ENCODE data around the gene TICAM1.
"Not testable (repeated sequence)": the region's sequence is repeated elsewhere in the genome, so short reads cannot be mapped to it uniquely, and the experiment has no call there.

Gene TICAM1

GRCh38 chr19:4803736-4804695 lies 27.5 kb downstream of the TICAM1 start:
- peak; percentile 81 to 83 for DNase-seq

- DNase-seq: no peak
Measured at GRCh38 chr19:4802711-4803110, 28.8 kb downstream of the TICAM1 start.

GRCh38 chr19:4801085-4801619 lies 30.4 kb downstream of the TICAM1 start:
- no peak for DNase-seq

- DNase-seq: no peak
Measured at GRCh38 chr19:4800591-4801081, 30.9 kb downstream of the TICAM1 start.

- DNase-seq: no peak
Measured at GRCh38 chr19:4795400-4795799, 36.1 kb downstream of the TICAM1 start.

- DNase-seq: no peak
Measured at GRCh38 chr19:4794971-4795370, 36.5 kb downstream of the TICAM1 start.

GRCh38 chr19:4793278-4793677 lies 38.2 kb downstream of the TICAM1 start:
- not testable (repeated sequence) for DNase-seq

GRCh38 chr19:4792866-4793195 lies 38.7 kb downstream of the TICAM1 start:
- DNase-seq: not testable (repeated sequence)

GRCh38 chr19:4792019-4792865 lies 39.3 kb downstream of the TICAM1 start:
- peak; percentile 40 to 51 for DNase-seq

GRCh38 chr19:4791183-4792018 lies 40.1 kb downstream of the TICAM1 start, which contains the start of gene FEM1A:
Gene FEM1A (plus strand): TSS chr19:4791734. CDS start chr19:4791855, 121 bp downstream.
- peak; percentile 99 for DNase-seq

- DNase-seq: not testable (repeated sequence)
Measured at GRCh38 chr19:4786412-4787016, 45.0 kb downstream of the TICAM1 start.

GRCh38 chr19:4781801-4782200 lies 49.7 kb downstream of the TICAM1 start:
- DNase-seq: no peak

- DNase-seq: no peak
Measured at GRCh38 chr19:4780860-4781259, 50.7 kb downstream of the TICAM1 start.

GRCh38 chr19:4778124-4778523 lies 53.4 kb downstream of the TICAM1 start:
- DNase-seq: not testable (repeated sequence)

GRCh38 chr19:4776436-4777211 lies 54.9 kb downstream of the TICAM1 start:
- DNase-seq: no peak

GRCh38 chr19:4775627-4776152 lies 55.8 kb downstream of the TICAM1 start:
- DNase-seq: no peak

- no peak for DNase-seq
Measured at GRCh38 chr19:4774136-4774535, 57.4 kb downstream of the TICAM1 start.

GRCh38 chr19:4773047-4773640 lies 58.4 kb downstream of the TICAM1 start:
- no peak for DNase-seq

- no peak for DNase-seq
Measured at GRCh38 chr19:4772566-4772965, 58.9 kb downstream of the TICAM1 start.

Data from activated T-cell treated with anti-CD3 and anti-CD28 coated beads, Interleukin-2, amount 50 U/mL, for 48 hours (primary cell).